Measurements from ENCODE around the gene FAM236A. TPM values are rescaled to one million over a fixed set of nuclear protein-coding genes. Genes with fewer than 3 reads are reported as not detected.
"Not testable (repeated sequence)": the region's sequence is repeated elsewhere in the genome, so short reads cannot be mapped to it uniquely, and the experiment has no call there.

Gene FAM236A
- total RNA-seq (not detected), polyA plus RNA-seq (not detected)
- long read RNA-seq, donor 1: 0 reads
- long read RNA-seq, donor 2: 0 reads

DNA sequence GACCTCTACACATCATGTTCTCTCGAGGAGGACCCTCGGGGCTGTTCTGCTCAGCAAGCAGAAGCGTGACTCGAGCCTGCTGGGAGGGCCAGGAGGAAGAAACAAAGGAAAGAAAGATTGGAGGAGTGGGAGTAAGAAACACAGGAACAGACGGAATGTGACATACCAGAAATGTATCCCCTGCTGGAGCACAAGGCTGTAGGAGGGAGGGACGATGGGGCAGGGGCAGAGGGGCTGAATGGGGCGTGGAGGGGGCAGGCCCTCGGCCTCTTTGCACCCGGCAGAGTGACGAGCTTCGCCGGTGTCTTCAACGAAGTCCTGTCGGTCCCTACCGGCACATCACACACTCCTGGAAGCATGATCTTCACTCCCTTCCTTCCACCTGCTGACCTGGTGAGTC lies at the start of gene FAM236A:
Gene FAM236A, plus strand, starts transcription at position 301 of the 400 bp plus-strand sequence. Its CDS starts 57 bp downstream, at position 358.
- H3K27ac ChIP-seq (ENCODE audit: low read depth in 1 of 2, low read length in 2 of 2); ATAC-seq (ENCODE audit: low FRiP score); H3K4me1 ChIP-seq (ENCODE audit: control insufficient read depth in 1 of 2, insufficient read depth in 2 of 2, low read length in 2 of 2); DNase-seq; H3K9me3 ChIP-seq (ENCODE audit: control insufficient read depth, low read length); H3K27me3 ChIP-seq (ENCODE audit: control insufficient read depth in 1 of 2, insufficient read depth in 2 of 2, low read length in 1 of 2); intact Hi-C loops (cut with DNase I); H3K4me3 ChIP-seq (ENCODE audit: low read length in 2 of 2); H3K36me3 ChIP-seq (ENCODE audit: control insufficient read depth in 1 of 2, insufficient read depth in 2 of 2, low read length in 1 of 2): not testable (repeated sequence)
- WGBS, 2 donors: no CpG with 5 or more reads among the region's 15 CpGs

DNA sequence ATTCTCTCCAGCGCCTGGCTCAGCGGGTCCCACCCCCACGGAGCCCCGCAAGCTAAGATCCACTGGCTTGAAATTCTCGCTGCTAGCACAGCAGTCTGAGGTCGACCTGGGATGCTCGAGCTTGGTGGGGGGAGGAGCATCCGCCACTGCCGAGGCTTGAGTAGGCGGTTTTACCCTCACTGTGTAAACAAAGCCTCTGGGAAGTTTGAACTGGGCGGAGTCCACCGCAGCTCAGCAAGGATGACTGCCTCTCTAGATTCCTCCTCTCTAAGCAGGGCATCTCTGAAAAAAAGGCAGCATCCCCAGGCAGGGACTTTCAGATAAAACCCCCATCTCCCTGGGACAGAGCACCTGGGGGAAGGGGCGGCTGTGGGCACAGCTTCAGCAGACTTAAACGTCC lies 48.3 kb upstream of the FAM236A start:
- no CpG with 5 or more reads among the region's 14 CpGs for WGBS, 2 donors
- H3K36me3 ChIP-seq (ENCODE audit: control insufficient read depth in 1 of 2, insufficient read depth in 2 of 2, low read length in 1 of 2); H3K4me1 ChIP-seq (ENCODE audit: control insufficient read depth in 1 of 2, insufficient read depth in 2 of 2, low read length in 2 of 2); H3K4me3 ChIP-seq (ENCODE audit: low read length in 2 of 2); H3K27me3 ChIP-seq (ENCODE audit: control insufficient read depth in 1 of 2, insufficient read depth in 2 of 2, low read length in 1 of 2); H3K9me3 ChIP-seq (ENCODE audit: control insufficient read depth, low read length); intact Hi-C loops (cut with DNase I); ATAC-seq (ENCODE audit: low FRiP score); DNase-seq; H3K27ac ChIP-seq (ENCODE audit: low read depth in 1 of 2, low read length in 2 of 2): not testable (repeated sequence)

GRCh38 chrX:72912315-72912714 lies 25.7 kb upstream of the FAM236A start, which contains the start of gene FAM236C:
TSS of gene FAM236C (plus strand) at chrX:72912615. CDS start at chrX:72912715, 100 bp downstream.
- no CpG with 5 or more reads among the region's 13 CpGs for WGBS, 2 donors

DNA sequence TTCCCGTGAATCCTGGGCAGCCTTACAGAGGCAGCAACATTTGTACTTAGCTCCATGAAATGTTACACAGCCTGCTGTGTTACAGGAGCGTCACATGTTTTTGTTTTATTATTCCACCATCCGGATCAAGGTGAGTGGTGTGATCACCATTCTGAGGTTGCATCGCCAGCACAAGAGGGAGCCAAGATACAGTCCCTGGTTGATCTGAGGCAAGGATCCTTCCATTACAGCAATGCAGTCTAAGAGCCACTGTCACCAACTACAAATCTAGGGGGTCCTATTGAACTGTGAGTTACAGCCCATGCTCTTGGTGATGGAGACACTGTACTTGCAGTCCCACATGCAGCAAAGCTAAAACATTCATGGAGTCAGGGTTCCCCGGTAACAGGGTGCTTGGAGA lies 21.9 kb upstream of the FAM236A start:
- DNase-seq; intact Hi-C loops (cut with DNase I); H3K9me3 ChIP-seq (ENCODE audit: control insufficient read depth, low read length); H3K27ac ChIP-seq (ENCODE audit: low read depth in 1 of 2, low read length in 2 of 2); H3K4me1 ChIP-seq (ENCODE audit: control insufficient read depth in 1 of 2, insufficient read depth in 2 of 2, low read length in 2 of 2); H3K4me3 ChIP-seq (ENCODE audit: low read length in 2 of 2); H3K36me3 ChIP-seq (ENCODE audit: control insufficient read depth in 1 of 2, insufficient read depth in 2 of 2, low read length in 1 of 2); H3K27me3 ChIP-seq (ENCODE audit: control insufficient read depth in 1 of 2, insufficient read depth in 2 of 2, low read length in 1 of 2): not testable (repeated sequence)
- WGBS, 2 donors: 73 to 89% methylated on average over 3 of the region's 5 CpGs
- ATAC-seq (ENCODE audit: low FRiP score): peak; percentile 56

More at GRCh38 chrX:72912315-72912714, 25.7 kb upstream of the FAM236A start, which contains the start of gene FAM236C:
- H3K4me3 ChIP-seq (ENCODE audit: low read length in 2 of 2); H3K27ac ChIP-seq (ENCODE audit: low read depth in 1 of 2, low read length in 2 of 2); ATAC-seq (ENCODE audit: low FRiP score); H3K27me3 ChIP-seq (ENCODE audit: control insufficient read depth in 1 of 2, insufficient read depth in 2 of 2, low read length in 1 of 2); DNase-seq; H3K9me3 ChIP-seq (ENCODE audit: control insufficient read depth, low read length); intact Hi-C loops (cut with DNase I); H3K4me1 ChIP-seq (ENCODE audit: control insufficient read depth in 1 of 2, insufficient read depth in 2 of 2, low read length in 2 of 2); H3K36me3 ChIP-seq (ENCODE audit: control insufficient read depth in 1 of 2, insufficient read depth in 2 of 2, low read length in 1 of 2): not testable (repeated sequence)

DNA sequence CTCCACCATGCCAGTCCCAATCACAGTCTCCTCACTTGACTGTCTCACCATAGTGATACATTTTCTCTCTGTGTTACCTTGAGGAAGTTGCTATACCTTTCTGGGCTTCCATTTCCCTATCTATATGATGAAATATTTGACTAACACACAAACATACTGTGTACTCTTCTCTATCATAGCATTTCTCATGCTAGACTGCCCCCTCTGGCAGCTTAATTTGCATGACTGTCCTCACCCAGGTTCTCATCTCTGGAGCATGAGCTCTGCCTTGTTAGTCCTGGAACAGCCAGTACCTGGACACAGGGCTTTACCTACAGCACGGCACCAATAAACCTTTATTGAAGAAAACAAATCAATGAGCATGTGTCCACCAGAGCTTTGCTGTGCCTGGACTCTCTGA lies 5.7 kb upstream of the FAM236A start:
- ATAC-seq (ENCODE audit: low FRiP score); DNase-seq; H3K4me1 ChIP-seq (ENCODE audit: control insufficient read depth in 1 of 2, insufficient read depth in 2 of 2, low read length in 2 of 2); H3K9me3 ChIP-seq (ENCODE audit: control insufficient read depth, low read length); intact Hi-C loops (cut with DNase I); H3K27me3 ChIP-seq (ENCODE audit: control insufficient read depth in 1 of 2, insufficient read depth in 2 of 2, low read length in 1 of 2); H3K27ac ChIP-seq (ENCODE audit: low read depth in 1 of 2, low read length in 2 of 2); H3K36me3 ChIP-seq (ENCODE audit: control insufficient read depth in 1 of 2, insufficient read depth in 2 of 2, low read length in 1 of 2); H3K4me3 ChIP-seq (ENCODE audit: low read length in 2 of 2): not testable (repeated sequence)
- WGBS, 2 donors: no CpG with 5 or more reads among the region's 1 CpG

DNA sequence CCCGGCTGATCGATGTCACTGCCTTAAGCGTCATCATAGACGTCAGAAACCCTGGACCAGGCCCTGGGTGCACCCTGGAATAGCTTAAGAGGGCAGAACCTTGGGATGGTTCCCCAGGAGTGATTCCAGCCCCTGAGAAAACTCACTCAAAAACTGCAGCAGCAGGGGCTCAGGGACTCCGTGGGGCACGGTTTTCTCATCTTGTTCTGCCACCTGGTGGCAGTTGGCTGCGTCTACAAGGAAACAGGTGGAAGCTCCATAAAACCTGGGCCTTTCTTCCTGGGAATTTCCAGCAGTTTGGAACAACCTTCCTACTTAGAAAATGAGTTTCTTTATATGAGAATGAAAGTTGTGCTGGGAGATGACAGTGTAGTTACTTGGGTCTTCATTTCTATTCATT lies 1.6 kb upstream of the FAM236A start:
- H3K4me1 ChIP-seq (ENCODE audit: control insufficient read depth in 1 of 2, insufficient read depth in 2 of 2, low read length in 2 of 2); H3K27ac ChIP-seq (ENCODE audit: low read depth in 1 of 2, low read length in 2 of 2); intact Hi-C loops (cut with DNase I); DNase-seq; H3K9me3 ChIP-seq (ENCODE audit: control insufficient read depth, low read length); H3K27me3 ChIP-seq (ENCODE audit: control insufficient read depth in 1 of 2, insufficient read depth in 2 of 2, low read length in 1 of 2); H3K36me3 ChIP-seq (ENCODE audit: control insufficient read depth in 1 of 2, insufficient read depth in 2 of 2, low read length in 1 of 2); ATAC-seq (ENCODE audit: low FRiP score); H3K4me3 ChIP-seq (ENCODE audit: low read length in 2 of 2): not testable (repeated sequence)
- no CpG with 5 or more reads among the region's 7 CpGs for WGBS, 2 donors

GRCh38 chrX:72936882-72937455 lies 1.0 kb upstream of the FAM236A start:
- H3K27me3 ChIP-seq (ENCODE audit: control insufficient read depth in 1 of 2, insufficient read depth in 2 of 2, low read length in 1 of 2); DNase-seq; H3K36me3 ChIP-seq (ENCODE audit: control insufficient read depth in 1 of 2, insufficient read depth in 2 of 2, low read length in 1 of 2); intact Hi-C loops (cut with DNase I); H3K4me1 ChIP-seq (ENCODE audit: control insufficient read depth in 1 of 2, insufficient read depth in 2 of 2, low read length in 2 of 2); H3K27ac ChIP-seq (ENCODE audit: low read depth in 1 of 2, low read length in 2 of 2); H3K4me3 ChIP-seq (ENCODE audit: low read length in 2 of 2); ATAC-seq (ENCODE audit: low FRiP score); H3K9me3 ChIP-seq (ENCODE audit: control insufficient read depth, low read length): not testable (repeated sequence)
- WGBS, 2 donors: no CpG with 5 or more reads among the region's 8 CpGs

DNA sequence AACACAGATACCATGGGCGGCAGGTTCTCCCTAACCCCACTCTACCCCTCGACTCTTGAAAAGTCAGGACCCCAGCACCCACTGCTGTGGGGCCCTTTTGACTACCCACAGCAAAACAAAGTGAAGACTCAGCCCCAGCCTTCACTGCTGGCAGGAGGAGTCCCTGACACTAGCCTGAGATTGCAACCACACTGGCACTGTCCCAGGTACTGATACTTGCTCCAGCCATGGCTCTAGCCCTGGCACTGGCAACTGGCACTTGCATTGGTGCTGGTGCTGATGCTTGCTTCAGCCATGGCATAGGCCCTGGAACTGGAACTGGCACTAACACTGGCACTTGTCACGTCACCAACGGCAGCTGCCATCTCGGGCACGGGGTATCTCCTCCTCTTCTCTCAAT lies 4.3 kb downstream of the FAM236A start:
- H3K27me3 ChIP-seq (ENCODE audit: control insufficient read depth in 1 of 2, insufficient read depth in 2 of 2, low read length in 1 of 2); H3K4me1 ChIP-seq (ENCODE audit: control insufficient read depth in 1 of 2, insufficient read depth in 2 of 2, low read length in 2 of 2); ATAC-seq (ENCODE audit: low FRiP score); DNase-seq; H3K27ac ChIP-seq (ENCODE audit: low read depth in 1 of 2, low read length in 2 of 2); H3K36me3 ChIP-seq (ENCODE audit: control insufficient read depth in 1 of 2, insufficient read depth in 2 of 2, low read length in 1 of 2); H3K9me3 ChIP-seq (ENCODE audit: control insufficient read depth, low read length); H3K4me3 ChIP-seq (ENCODE audit: low read length in 2 of 2); intact Hi-C loops (cut with DNase I): not testable (repeated sequence)
- WGBS, 2 donors: no CpG with 5 or more reads among the region's 6 CpGs

GRCh38 chrX:72943035-72943818 lies 5.2 kb downstream of the FAM236A start:
- DNase-seq; H3K27ac ChIP-seq (ENCODE audit: low read depth in 1 of 2, low read length in 2 of 2); H3K36me3 ChIP-seq (ENCODE audit: control insufficient read depth in 1 of 2, insufficient read depth in 2 of 2, low read length in 1 of 2); H3K4me1 ChIP-seq (ENCODE audit: control insufficient read depth in 1 of 2, insufficient read depth in 2 of 2, low read length in 2 of 2); H3K9me3 ChIP-seq (ENCODE audit: control insufficient read depth, low read length); intact Hi-C loops (cut with DNase I); H3K4me3 ChIP-seq (ENCODE audit: low read length in 2 of 2); ATAC-seq (ENCODE audit: low FRiP score); H3K27me3 ChIP-seq (ENCODE audit: control insufficient read depth in 1 of 2, insufficient read depth in 2 of 2, low read length in 1 of 2): not testable (repeated sequence)
- no CpG with 5 or more reads among the region's 44 CpGs for WGBS, 2 donors
